ENCODE measurements around the gene MROH2A.

The MROH2A gene

DNA sequence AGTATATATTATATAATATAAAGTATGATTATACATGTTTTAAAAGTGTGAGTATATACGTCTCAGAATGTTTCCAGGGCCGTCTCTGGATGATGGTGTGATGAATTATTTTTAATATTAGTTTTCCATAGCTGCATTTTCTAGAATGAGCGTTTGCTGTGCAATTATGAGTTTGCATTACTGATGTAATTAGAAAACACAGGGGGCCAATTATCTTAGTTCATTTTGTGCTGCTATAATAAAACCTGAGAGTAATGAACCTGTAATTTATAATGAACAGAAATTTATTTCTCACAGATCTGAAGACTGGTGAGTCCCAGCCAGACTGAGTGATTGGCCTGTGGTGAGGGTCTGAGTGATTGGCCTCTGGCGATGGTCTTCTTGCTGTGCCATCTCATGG lies 80.2 kb downstream of the MROH2A start:
- ChIA-PET CTCF (interaction anchor here (0.6 to 2.5 kb wide), 13 partner anchors 8 to 368 kb away, joined by 3 to 18 read pairs (median 3); no protein-coding TSS in a partner anchor), POLR2A (no interaction called here)
- H3K9me3 ChIP-seq (ENCODE audit: control insufficient read depth, insufficient read depth, low read depth, low read length): no peaks in the 10 kb centered on the region
- no peak for TF ChIP-seq ZNF747 (tag by site-specific recombination; IDR thresholded peaks at IDR 0.05)
- TF ChIP-seq ZFP37 (tag by site-specific recombination; IDR thresholded peaks at IDR 0.05): no peak
- no peak for TF ChIP-seq ZSCAN4 (tag by site-specific recombination; IDR thresholded peaks at IDR 0.05)
- no peak for TF ChIP-seq FEZF1 (tag by site-specific recombination; IDR thresholded peaks at IDR 0.05)
- no peak for TF ChIP-seq MYNN (tag by site-specific recombination; IDR thresholded peaks at IDR 0.05; ENCODE audit: borderline replicate concordance)
- TF ChIP-seq ZNF341 (tag by site-specific recombination; IDR thresholded peaks at IDR 0.05; ENCODE audit: low read depth): no peak
- no peak for TF ChIP-seq ZNF776 (tag by site-specific recombination; IDR thresholded peaks at IDR 0.05; ENCODE audit: borderline replicate concordance)
- TF ChIP-seq GLIS1 (tag by site-specific recombination; IDR thresholded peaks at IDR 0.05): no peak
- no peak for TF ChIP-seq ZNF398 (tag by site-specific recombination; IDR thresholded peaks at IDR 0.05)
- TF ChIP-seq, protein P1, sequence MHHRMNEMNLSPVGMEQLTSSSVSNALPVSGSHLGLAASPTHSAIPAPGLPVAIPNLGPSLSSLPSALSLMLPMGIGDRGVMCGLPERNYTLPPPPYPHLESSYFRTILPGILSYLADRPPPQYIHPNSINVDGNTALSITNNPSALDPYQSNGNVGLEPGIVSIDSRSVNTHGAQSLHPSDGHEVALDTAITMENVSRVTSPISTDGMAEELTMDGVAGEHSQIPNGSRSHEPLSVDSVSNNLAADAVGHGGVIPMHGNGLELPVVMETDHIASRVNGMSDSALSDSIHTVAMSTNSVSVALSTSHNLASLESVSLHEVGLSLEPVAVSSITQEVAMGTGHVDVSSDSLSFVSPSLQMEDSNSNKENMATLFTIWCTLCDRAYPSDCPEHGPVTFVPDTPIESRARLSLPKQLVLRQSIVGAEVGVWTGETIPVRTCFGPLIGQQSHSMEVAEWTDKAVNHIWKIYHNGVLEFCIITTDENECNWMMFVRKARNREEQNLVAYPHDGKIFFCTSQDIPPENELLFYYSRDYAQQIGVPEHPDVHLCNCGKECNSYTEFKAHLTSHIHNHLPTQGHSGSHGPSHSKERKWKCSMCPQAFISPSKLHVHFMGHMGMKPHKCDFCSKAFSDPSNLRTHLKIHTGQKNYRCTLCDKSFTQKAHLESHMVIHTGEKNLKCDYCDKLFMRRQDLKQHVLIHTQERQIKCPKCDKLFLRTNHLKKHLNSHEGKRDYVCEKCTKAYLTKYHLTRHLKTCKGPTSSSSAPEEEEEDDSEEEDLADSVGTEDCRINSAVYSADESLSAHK (tag by site-specific recombination; IDR thresholded peaks at IDR 0.05): no peak
- TF ChIP-seq, protein P2, sequence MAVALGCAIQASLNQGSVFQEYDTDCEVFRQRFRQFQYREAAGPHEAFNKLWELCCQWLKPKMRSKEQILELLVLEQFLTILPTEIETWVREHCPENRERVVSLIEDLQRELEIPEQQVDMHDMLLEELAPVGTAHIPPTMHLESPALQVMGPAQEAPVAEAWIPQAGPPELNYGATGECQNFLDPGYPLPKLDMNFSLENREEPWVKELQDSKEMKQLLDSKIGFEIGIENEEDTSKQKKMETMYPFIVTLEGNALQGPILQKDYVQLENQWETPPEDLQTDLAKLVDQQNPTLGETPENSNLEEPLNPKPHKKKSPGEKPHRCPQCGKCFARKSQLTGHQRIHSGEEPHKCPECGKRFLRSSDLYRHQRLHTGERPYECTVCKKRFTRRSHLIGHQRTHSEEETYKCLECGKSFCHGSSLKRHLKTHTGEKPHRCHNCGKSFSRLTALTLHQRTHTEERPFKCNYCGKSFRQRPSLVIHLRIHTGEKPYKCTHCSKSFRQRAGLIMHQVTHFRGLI (tag by site-specific recombination; IDR thresholded peaks at IDR 0.05): no peak
- no peak for TF ChIP-seq MEIS1 (CRISPR knock-in tag; IDR thresholded peaks at IDR 0.05; ENCODE audit: borderline replicate concordance)
- TF ChIP-seq BCL11A (tag by site-specific recombination; IDR thresholded peaks at IDR 0.05; ENCODE audit: low read depth): no peak
- no peak for TF ChIP-seq ZNF571 (tag by site-specific recombination; IDR thresholded peaks at IDR 0.05)
- no peak for TF ChIP-seq ATF2 (tag by site-specific recombination; IDR thresholded peaks at IDR 0.05; ENCODE audit: low read depth)
- no peak for TF ChIP-seq ZNF670 (tag by site-specific recombination; IDR thresholded peaks at IDR 0.05; ENCODE audit: low read depth)
- no peak for TF ChIP-seq EGR2 (tag by site-specific recombination; IDR thresholded peaks at IDR 0.05; ENCODE audit: low read depth)
- TF ChIP-seq ZNF677 (tag by site-specific recombination; IDR thresholded peaks at IDR 0.05): no peak
- no peak for TF ChIP-seq BCL11B (tag by site-specific recombination; IDR thresholded peaks at IDR 0.05; ENCODE audit: low read depth)
- H3K4me1 ChIP-seq (ENCODE audit: control insufficient read depth, insufficient read depth, low read length): no peaks in the 10 kb centered on the region
- no peak overlapping the region for H3K4me3 ChIP-seq (ENCODE audit: low read depth, low read length)
- no peak overlapping the region for H3K27ac ChIP-seq (ENCODE audit: extremely low read depth, low read depth, low read length)
- peaks cover 0 to 3% of the 10 kb centered on the region in 2 experiments; a peak in 1 of 3 replicates for H3K36me3 ChIP-seq (ENCODE audit: control insufficient read depth in 2 of 2, insufficient read depth in 1 of 2, low read length in 2 of 2)

Measured in HEK293 (cell line).